Iris pigment epithelial cell (primary cell): ENCODE data around the gene PUDP.
"Not testable (repeated sequence)": the region's sequence is repeated elsewhere in the genome, so short reads cannot be mapped to it uniquely, and the experiment has no call there.

ENCODE experiments used
- DNase-seq: peaks from one replicate; pipeline ENCODE4 v3.0.0-alpha.2; 2011; ENCODE audit warnings: low read depth

PUDP gene

DNA sequence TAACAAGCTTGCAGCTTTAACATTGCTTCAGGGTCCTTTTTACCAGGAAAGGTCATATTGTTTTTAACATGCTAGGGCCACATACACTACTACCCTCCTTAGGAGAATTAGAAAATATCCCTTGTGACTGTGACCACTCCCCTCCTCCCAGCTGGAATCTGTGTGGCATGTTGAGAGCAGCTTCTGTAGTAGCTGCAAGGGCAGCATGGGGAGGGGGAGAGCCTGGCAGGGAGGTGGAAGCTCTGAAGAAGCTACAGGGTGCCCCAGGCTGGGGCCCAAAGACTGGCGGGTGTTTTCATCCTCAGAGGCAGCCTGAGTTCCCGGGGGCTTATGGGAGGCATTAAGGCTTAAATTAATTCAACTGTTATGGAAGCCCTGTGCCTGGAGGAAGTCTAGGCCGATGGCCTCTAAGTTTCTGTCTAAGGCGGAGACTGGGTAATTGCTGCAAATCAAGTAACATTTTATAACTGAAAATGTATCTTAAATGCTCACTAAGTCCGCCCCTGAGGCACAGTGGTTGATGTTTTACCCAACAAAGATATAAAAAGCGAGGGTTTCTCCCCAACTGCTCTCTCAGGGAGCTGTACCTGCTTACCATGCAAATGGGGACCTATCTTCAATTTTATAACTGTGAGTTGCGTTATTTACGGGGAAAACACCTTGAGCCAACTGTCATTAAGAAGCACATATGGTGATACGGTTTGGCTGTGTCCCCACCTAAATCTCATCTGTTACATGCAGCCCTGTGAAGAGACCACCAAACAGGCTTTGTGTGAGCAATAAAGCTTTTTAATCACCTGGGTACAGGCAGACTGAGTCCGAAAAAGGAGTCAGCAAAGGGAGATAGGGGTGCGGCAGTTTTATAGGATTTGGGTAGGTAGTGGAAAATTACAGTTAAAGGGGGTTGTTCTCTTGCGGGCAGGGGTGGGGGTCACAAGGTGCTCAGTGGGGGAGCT is 37.8 kb downstream of the PUDP start:
- no peak for DNase-seq

DNA sequence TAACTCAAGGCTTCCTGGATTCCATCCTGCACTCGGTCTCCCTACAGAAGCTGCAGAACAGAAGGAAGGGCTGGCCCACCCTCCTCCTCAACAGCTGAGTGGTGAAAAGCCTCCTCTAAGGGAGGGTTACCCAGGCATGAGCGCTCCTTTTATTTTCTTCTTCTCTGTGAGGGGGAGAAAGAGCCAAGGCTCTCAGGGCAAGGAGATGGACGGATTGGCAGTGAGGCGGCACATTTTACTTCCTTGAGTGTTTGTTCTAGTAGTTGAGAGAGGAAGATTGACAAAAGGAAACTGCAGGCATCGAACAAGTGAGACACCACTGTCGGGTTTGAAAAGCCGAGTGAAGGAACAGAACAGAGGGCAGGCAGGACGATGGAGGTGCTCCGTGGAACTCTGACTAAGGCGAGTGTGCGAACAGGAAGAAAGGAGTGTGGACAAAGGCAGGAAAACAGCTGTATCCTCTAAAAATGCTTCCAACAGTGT is 38.9 kb downstream of the PUDP start:
- DNase-seq = peak; percentile 29

DNA sequence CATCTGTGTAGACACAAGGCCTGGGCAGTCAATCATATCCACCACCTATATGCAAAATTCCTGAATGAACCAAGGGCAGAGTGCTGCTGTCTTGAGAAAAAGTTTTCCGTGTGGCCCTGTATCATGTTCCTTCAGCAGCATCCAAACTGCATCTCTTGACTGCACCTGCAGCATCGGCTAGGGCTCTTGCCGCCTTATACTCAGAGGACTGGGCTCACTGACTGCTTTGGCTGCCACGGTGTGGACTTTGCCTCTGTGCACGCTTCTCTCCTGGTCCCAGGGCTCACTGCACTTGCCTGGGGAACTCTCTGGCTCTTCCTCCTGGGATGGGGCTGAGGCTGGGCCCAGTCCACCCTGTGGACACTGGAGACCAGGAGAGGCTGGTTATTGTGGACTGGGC is 39.9 kb downstream of the PUDP start:
- no peak for DNase-seq

DNA sequence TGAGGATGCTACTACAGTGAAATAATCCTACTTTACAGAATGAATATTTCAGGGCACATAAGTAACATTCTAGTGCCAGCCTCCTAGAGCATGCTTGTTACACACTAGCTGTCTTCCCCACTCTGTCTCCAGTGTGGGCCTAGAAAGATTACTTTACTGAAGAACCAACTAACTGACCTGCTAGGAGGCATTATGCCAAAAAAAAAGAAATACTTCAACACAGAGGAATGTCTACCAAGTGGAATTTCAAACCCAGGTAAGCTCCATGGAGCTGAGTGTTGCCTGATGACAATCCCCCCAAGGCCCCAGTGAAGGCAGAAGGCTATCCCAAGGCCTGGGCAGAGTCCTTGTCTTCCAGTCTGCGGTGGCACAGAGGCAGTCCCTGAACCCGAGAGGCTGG is 41.3 kb downstream of the PUDP start:
- no peak for DNase-seq

DNA sequence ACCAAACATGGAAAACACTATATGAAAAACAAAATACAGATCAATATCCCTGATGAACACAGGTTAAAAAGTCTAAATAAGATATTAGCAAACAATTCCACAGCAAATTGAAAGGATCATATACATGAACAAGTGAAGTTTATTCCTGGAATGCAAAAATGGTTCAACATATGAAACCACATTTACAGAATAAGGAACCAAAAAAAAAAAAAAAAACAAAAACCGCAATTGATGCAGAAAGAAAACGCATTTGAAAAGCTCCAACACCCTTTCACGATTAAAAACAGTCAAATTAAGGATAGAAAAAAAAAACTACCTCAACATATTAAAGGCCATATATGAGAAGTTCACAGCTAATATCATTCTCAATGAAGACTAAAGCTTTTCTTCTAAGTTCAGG is 45.8 kb downstream of the PUDP start:
- no peak for DNase-seq

DNA sequence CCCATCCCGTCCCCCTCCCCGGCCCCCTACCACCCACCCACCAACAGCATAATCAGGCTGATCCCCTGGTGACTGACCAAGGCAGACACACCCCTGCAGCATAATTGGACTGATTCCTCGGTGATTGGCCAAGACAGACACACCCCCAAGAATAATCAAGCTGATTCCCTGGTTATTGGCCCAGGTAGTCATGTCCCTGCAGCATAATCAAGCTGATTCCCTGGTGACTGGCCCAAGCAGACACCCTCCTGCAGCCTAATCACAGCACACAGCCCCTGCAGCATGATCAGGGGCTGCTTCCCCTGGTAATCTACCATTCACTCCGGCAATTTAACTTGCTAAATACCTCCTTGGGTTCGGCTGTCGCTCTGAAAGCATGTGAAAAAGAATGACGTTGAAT is 47.9 kb downstream of the PUDP start:
- no peak for DNase-seq

DNA sequence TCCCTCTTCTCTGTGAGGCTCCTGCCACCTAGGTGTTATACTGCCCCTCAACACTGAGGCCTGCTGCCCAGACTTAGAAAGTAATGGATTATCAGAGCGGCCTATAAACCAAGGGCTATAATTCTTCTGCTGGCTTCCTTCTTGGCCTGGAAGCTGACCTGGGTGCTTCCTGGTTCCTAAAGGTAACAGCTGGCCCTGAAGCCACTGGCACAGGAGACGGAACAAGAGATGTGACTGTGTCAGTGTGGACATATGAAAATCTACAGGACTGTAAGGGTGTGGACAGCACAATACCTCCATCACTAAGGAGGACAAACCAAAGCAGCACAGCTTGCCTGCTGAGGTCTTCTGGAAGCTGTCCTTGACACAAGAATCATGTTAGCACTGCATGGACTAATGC is 52.3 kb downstream of the PUDP start:
- not testable (repeated sequence) for DNase-seq

DNA sequence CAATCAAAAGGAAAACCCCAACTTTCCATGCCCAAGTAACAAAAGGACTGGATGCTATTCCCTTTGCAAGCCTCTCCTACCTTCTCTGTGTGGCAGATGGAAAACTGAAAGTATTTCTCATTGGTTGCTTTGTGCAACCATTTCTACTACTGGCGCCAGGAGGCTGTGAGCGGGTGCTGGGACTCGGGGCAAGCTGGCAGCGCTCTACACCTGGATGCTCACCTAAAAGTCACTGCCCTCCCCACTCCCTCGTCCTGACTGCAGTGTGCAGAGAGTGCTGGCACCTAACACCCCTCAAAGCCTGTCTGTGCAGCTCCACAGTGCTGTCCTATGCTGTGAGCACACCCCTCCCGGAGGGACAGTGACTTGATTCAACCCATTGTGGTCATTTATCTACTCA is 54.6 kb downstream of the PUDP start:
- no peak for DNase-seq

DNA sequence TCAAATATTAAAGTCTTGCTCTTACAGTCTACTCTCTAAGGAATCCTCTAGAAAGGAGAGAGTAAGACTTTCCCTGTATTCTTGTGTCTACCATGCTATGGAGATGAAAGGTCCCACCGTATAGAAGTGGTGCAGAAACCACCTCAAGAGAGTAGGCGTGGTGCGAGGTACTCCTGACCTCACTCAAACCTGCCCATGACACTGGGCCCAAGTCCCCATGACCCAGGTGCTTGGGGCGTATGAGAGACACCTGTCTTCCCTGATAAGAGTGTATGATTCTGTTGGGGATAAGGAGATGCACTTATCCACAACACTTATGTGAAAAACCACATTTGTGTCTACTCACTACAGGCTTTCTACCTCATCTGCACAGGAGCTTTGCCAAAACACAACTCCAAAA is 55.4 kb downstream of the PUDP start:
- DNase-seq = no peak

DNA sequence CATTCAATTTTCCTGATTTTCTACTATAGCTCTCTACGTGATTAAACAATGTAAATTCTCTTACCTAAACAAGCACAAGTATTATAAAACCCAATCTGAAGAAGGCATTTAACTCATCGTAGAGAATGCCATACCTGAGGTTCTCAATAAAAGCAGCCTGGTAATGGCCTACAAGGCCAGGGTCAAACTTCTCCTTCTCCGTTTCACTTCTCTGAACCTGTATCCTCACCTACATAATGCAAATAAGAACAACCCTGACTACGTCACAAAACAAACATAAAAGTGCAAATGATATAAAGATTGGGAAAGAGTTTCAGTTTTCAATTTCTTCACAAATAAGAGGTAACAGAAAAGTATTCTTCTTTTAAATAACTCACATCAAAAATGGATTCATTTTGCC is 56.0 kb downstream of the PUDP start:
- DNase-seq = no peak

DNA sequence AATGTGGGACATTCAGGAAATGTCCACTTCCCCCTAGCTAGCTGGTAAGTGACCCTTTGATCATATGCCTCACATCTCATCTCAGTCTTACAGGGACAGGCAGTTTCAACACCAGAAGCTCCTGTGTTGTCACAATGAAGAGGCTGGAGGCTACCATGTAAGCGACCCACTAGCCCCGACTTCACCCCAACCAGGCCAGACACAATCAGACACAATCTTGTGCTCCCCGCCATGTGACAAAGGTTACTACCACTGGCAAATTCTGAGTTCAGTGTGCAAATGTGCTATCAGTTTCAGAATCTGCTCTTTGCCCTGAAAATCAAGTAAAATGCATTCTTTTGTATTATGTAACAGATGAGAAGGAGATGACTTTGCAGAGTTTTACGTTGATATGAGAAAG is 57.3 kb downstream of the PUDP start:
- peak; percentile 21 for DNase-seq

DNA sequence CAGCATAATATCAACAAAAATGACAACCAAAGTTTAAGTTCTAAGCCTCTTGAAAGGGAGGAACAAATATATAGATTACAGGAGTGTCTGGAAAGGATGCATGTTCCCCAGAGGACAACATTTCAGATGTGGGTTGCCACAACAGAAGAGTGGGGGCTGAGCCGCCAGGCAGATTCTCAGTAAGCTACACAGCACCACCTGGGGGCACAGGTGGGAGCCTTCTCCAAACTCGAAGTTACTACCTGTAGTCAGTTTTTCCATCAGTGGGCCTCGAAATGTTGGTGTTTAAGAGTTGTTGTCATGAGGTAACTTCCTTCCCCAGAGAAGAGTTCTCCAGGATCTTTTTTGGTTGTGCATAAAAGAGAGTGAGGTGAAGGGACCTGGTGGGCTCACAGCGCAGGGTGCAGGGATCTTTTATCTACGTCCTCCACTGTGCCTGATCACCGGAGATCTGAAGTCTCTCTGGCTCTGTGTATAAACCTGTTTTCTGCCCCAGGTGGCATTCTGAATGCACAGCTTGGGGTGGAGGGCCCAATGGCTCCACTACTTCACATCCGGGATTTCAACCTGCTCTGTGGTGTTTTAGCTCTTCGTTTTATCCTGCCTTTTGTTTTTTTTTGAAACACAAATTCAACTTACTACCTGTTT is 58.9 kb downstream of the PUDP start:
- DNase-seq = no peak

DNA sequence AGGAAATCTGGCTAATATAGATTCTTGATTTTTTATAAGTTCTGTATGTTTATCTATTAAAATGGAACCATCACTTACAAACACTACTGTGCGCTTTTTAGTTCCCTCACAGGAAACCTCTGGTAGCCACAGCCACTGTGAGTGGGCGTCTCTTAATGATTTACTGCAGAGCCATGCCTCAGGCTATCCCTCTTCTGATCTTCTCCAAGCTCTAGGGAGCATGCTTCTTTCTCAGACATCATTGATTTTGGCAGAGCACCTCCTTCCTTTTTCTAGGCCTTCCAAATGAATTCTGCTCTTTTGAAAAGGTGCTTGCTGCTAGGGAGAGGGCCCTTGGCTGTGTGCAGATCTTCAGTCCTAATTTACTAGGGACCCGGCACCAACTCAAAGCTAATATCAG is 61.6 kb downstream of the PUDP start:
- DNase-seq = no peak

DNA sequence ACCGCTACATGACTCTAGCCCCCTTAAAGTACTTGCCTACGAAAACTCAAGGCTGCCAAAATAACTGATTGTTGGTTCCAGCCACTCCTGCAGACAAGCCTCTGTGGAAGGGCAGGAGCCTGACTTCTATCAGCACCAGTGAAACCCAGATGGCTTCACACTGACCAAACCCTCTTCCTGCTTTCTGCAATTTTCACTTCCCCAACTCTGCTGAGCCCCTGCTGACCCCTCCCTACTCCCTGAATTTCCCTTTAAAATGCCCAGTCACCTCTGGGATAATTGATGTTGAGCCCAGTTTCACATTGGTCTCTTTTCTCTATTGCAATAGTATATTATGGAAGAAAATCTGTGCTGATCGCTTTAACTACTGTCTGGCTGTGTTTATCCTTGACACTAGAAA is 62.1 kb downstream of the PUDP start:
- no peak for DNase-seq

DNA sequence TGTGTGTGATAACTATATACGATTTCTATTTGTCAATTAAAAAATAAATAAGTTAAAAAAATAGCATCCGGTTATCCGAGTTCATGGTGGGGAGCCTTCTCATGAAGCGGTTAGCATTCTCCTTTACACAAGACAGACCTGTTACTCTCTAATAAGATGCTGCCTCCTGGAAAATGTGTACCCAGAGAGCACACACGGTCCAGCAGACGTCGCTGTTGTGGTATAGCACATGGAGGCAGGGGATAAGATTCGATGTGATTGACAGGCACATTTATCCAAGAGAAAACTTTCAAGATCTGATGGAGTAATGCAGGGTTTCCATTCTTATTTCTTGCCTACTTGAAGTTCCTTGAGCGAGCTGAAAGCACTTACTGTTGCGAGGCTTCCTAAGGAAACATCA is 63.1 kb downstream of the PUDP start:
- DNase-seq = no peak

DNA sequence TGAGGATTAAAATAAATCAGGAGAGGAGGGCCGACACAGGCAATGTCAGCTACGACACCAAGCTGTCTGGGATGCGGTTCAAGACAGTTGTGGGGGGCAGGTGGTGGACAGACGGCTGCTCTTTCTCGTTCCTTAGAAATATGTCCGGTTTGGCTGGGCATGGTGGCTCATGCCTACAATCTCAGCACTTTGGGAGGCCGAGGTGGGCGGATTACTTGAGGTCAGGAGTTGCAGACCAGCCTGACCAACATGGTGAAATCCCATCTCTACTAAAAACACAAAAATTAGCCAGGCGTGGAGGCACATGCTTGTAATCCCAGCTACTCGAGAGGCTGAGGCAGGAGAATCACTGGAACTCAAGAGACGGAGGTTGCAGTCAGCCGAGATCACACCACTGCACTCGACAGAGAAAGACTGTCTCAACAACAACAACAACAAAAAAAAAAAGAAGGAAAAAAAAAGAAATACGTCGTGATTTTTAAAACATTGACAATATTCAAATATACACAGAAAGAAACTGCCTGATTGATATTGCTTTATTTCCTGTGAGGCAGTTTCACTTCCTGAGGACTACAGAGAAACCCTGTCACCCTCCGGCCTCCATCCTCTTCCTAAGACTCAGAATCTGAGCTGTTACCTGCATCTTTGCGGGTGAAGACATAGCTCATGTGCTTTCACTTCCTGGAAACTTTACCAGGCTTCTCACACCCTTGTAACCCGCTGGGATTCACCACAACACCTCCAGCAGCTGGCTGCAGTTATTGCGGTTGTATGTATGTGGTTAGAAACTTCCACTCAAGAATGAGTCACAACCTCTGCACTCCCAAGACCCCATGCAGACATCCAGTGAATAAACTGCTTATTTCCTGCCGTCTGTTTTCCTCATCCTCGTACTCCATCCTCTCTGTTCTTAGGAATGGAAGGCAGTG is 64.2 kb downstream of the PUDP start:
- peak; percentile 98 for DNase-seq

DNA sequence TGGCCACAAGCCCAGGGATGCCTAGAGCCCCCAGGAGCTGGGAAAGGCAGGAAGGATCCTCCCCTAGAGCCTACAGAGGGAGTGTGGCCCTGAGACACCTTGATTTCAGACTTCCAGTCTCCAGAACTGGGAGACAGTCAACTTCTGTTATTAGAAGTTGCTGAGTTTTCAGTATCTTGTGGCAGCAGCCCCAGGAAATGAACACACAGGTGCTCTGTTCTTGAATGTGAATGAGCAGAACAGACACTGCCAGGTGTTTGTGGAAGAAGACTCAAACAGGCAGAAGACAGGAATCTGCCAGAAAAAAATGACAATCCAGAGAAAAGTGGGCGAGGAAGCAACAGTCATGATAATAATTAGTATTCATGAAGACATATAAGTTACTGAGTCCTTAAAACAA is 64.9 kb downstream of the PUDP start:
- DNase-seq = no peak

DNA sequence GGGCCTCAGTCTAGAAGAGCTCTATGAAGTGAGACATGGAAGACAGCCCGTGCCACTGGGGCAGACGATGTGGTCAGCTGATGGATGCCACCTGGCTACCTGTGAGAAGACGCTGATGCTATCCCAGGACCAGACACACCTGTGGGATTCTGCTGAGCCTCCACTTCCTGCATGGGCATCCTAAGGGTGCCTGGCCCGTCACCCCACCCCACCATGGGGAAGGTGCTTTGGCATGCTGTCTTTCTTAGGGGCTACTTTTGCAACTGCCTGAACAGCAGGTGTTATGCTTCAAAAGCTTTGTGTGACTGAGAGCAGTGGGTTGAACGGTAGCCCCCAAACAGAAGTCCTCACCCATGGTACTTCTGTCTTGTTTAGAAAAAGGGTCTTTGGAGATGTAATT is 65.4 kb downstream of the PUDP start:
- DNase-seq = no peak

DNA sequence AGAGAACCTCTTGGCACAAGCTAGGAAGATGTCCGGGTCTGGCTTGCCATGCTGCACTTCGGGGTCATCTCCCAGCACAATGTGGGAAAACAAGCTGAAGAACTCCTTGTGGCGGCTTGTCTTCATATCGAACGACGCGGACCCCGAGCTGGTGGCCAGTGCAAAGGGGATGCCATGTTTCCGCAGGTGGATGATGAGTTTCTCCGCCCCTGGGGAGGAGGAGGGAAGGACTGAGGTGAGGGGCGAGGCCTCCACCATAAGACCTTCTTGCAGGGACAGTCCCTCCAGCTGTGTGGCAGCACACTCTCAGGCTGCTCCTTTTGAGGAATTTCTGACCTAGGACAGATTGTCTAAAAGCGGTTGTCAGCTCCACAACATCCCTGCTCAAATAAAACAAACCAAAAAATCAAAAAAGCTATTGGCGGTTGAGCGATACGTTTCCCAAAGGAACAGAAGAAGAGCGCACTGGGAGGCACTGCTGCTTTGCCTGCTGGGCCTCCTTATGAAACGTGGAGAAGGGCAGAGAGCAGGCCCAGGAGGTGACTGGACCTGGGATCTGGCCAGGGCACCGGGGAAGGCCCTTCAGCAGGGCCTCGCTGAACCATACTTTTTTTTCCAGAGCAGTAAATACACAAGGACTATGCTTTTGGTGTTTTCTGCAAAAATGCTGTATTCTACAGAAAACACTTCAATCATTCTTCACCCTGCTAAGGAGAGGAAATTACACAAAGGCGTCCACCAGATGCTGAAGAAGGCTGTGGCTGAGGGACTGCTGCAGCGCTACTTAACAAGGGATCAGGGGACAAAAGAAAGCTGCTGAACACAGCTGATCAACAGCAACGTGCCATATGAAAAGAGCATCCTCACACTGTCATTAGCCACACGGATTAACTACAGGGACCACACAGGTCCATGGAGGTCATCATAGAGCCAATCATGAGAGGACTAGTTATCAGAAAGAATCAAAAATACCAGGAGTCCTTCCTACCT is 70.4 kb downstream of the PUDP start:
- no peak for DNase-seq

DNA sequence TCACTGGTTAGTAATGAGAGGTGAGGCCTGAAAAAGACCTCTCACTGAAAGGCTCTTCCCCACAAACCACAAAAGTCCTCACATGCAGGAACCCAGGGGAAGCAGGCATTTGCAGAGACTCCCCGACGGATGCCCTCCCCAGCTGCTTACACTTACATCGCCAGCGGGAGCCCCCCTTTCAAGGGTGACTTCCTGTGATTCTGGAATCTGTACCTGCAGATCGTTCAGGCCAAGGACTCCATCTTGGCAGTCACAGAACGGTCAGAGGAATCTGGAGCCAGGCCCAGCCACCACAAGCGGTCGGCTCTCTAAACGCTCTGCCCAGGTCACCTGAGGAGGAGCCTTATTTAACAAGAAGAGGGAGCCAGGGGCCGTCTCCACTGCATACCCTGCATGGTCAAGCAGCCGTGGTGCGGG is 71.7 kb downstream of the PUDP start:
- DNase-seq = no peak

DNA sequence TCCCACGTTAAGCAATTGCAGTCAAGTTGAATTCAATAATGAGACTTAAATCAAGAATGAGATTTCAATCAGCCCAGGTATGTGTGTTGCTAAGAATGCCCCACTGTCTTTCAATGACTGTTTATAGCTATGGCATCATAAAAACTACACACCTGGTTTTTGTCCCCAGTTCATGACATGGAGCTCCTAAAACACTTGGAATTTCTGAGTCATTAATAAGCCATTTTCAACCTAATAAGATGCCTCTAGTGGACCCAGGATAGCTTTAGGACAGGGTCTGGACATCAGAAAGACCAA is 73.1 kb downstream of the PUDP start:
- no peak for DNase-seq
